ENCODE data around the gene RNLS.
"Not testable (repeated sequence)": the region's sequence is repeated elsewhere in the genome, so short reads cannot be mapped to it uniquely, and the experiment has no call there.

The RNLS gene

GRCh38 chr10:88278912-88279311, 304.2 kb downstream of the RNLS start:
- no peak overlapping the region for H3K4me3 ChIP-seq (ENCODE audit: low read depth, low read length)
- TF ChIP-seq CTCF (IDR thresholded peaks at IDR 0.05; ENCODE audit: low read depth, low read length, missing control alignments): no peak

GRCh38 chr10:88276945-88277344, 306.2 kb downstream of the RNLS start:
- H3K4me3 ChIP-seq (ENCODE audit: low read depth, low read length); DNase-seq (ENCODE audit: low read depth): not testable (repeated sequence)

More at GRCh38 chr10:88278912-88279311, 304.2 kb downstream of the RNLS start:
- DNase-seq (ENCODE audit: low read depth): no peak

- no peak for TF ChIP-seq CTCF (IDR thresholded peaks at IDR 0.05; ENCODE audit: low read depth, low read length, missing control alignments)
- no peak overlapping the region for H3K4me3 ChIP-seq (ENCODE audit: low read depth, low read length)
- no peak for DNase-seq (ENCODE audit: low read depth)
These were observed 308.8 kb downstream of the RNLS start for GRCh38 chr10:88274286-88274685.

GRCh38 chr10:88273567-88273966, 309.6 kb downstream of the RNLS start:
- no peak for DNase-seq (ENCODE audit: low read depth)
- TF ChIP-seq CTCF (IDR thresholded peaks at IDR 0.05; ENCODE audit: low read depth, low read length, missing control alignments): no peak
- no peak overlapping the region for H3K4me3 ChIP-seq (ENCODE audit: low read depth, low read length)

- DNase-seq (ENCODE audit: low read depth): no peak
- no peak for TF ChIP-seq CTCF (IDR thresholded peaks at IDR 0.05; ENCODE audit: low read depth, low read length, missing control alignments)
These were observed 311.2 kb downstream of the RNLS start for GRCh38 chr10:88271761-88272543.

GRCh38 chr10:88270871-88271713, 312.0 kb downstream of the RNLS start:
- no peak overlapping the region; the same call in 1 of the 2 replicates for H3K4me3 ChIP-seq (ENCODE audit: low read depth, low read length)
- DNase-seq (ENCODE audit: low read depth): peak; percentile 93
- no peak for TF ChIP-seq CTCF (IDR thresholded peaks at IDR 0.05; ENCODE audit: low read depth, low read length, missing control alignments)

More at GRCh38 chr10:88271761-88272543, 311.2 kb downstream of the RNLS start:
- peak overlapping the region; percentile 2; the same call in 1 of the 2 replicates for H3K4me3 ChIP-seq (ENCODE audit: low read depth, low read length)

GRCh38 chr10:88270061-88270808, 312.9 kb downstream of the RNLS start:
- TF ChIP-seq CTCF (IDR thresholded peaks at IDR 0.05; ENCODE audit: low read depth, low read length, missing control alignments): no peak
- no peak for DNase-seq (ENCODE audit: low read depth)
- no peak overlapping the region for H3K4me3 ChIP-seq (ENCODE audit: low read depth, low read length)

All from GM12864 (cell line).